Gastrocnemius medialis (tissue), 4 donors: Measurements from ENCODE around the gene HACD3. TPM values are rescaled to one million over a fixed set of nuclear protein-coding genes. Genes with fewer than 3 reads are reported as not detected.
"Not testable (repeated sequence)": the region's sequence is repeated elsewhere in the genome, so short reads cannot be mapped to it uniquely, and the experiment has no call there.

Experiments used
- ATAC-seq, 2 donors: fragments of 150-250 bp; one replicate each; pipeline ENCODE4 v1.9.1; 2016
- DNase-seq, 2 donors: peaks; one replicate each; pipeline ENCODE4 v3.0.0-alpha.2; 2019
- H3K27ac ChIP-seq, 4 donors: fragments of 200-600 bp; sonication (generic); 1 replicate in 1 of 4; 2 replicates in 3 of 4; pipeline ENCODE4 v1.5.1; 2016 to 2018; ENCODE audit warnings: mild to moderate bottlenecking in 2 of 4, moderate library complexity in 1 of 4
- H3K27me3 ChIP-seq, 3 donors: fragments of 200-600 bp; sonication (generic) in 2 of 3; 1 replicate in 1 of 3; 2 replicates in 2 of 3; pipeline versions ENCODE4 v1.5.1 to v1.6.0; 2016 to 2019; ENCODE audit warnings: mild to moderate bottlenecking in 1 of 3, moderate library complexity in 1 of 3
- H3K36me3 ChIP-seq, 2 donors: fragments of 200-600 bp; sonication (generic) in 1 of 2; one replicate each; pipeline ENCODE4 v1.5.1; 2017 to 2018
- H3K4me1 ChIP-seq, 2 donors: fragments of 200-600 bp; sonication (generic) in 1 of 2; one replicate each; pipeline ENCODE4 v1.5.1; 2016 to 2017; ENCODE audit warnings: mild to moderate bottlenecking in 2 of 2
- H3K4me3 ChIP-seq, 4 donors: fragments of 200-600 bp; sonication (generic) in 3 of 4; 1 replicate in 1 of 4; 2 replicates in 3 of 4; pipeline ENCODE4 v1.5.1; 2016 to 2019; ENCODE audit warnings: mild to moderate bottlenecking in 2 of 4
- H3K9me3 ChIP-seq, 3 donors: fragments of 200-600 bp; sonication (generic) in 2 of 3; 1 replicate in 1 of 3; 2 replicates in 2 of 3; pipeline ENCODE4 v1.5.1; 2016 to 2019
- CTCF ChIP-seq, 5 experiments: fragments of 450-650 bp in 3 of 5; fragments of 200-600 bp in 2 of 5; sonication (generic) in 2 of 5; IDR thresholded peaks in 4 of 5; conservative IDR thresholded peaks in 1 of 5; 1 replicate in 4 of 5; 2 replicates in 1 of 5; pipeline ENCODE4 v1.5.1; 2016 to 2019; ENCODE audit warnings: antibody characterized with exemption in 5 of 5, mild to moderate bottlenecking in 3 of 5, moderate library complexity in 3 of 5
- POLR2A ChIP-seq, 2 donors: fragments of 450-650 bp; IDR thresholded peaks; one replicate each; pipeline ENCODE4 v1.6.1; 2017; ENCODE audit warnings: antibody characterized with exemption in 2 of 2, mild to moderate bottlenecking in 2 of 2, moderate library complexity in 2 of 2
- in situ Hi-C, 4 donors: fragments of 200-750 bp; cut with MboI; loops; one replicate each; pipeline versions ENCODE4 v1.15.0 to v1.8.0; 2017; ENCODE audit warnings: low sequenced_read_pairs in 4 of 4
- intact Hi-C: fragments of 100-400 bp; cut with DNase I; formaldehyde crosslinking; loops from one replicate; pipeline ENCODE4 v1.15.1; 2023; ENCODE audit warnings: low total_unique reads
- total RNA-seq, 4 donors: library from RNA; depleted of rRNA; stranded (reverse); fragments of >200 nt; gene quantifications; one replicate each; pipeline versions ENCODE4 v1.1.0 to v1.2.3, GENCODE V29; 2016

The HACD3 gene
- total RNA-seq, 4 donors from 2014 or later = 4.5 to 9.5 (median 6.5) TPM

- Histone ChIP-seq H3K9me3 (no peaks in the 10 kb centered on the region), H3K4me1 (no peaks in the 10 kb centered on the region), H3K27me3 (no peaks in the 10 kb centered on the region), H3K36me3 (no peaks in the 10 kb centered on the region), H3K27ac (no peak overlapping the region), H3K4me3 (no peak overlapping the region)
- ATAC-seq (no peak), DNase-seq (no peak)
- in situ Hi-C loops (no loop called here), intact Hi-C loops (no loop called here)
- no peak for TF ChIP-seq POLR2A (IDR thresholded peaks at IDR 0.05)
- no peak for TF ChIP-seq CTCF (IDR thresholded peaks at IDR 0.05 in 4 of 5, conservative IDR thresholded peaks at IDR 0.05 in 1 of 5)
Observed at GRCh38 chr15:65540314-65540713, 10.1 kb downstream of the HACD3 start.

GRCh38 chr15:65541231-65541820 lies 11.1 kb downstream of the HACD3 start:
- Histone ChIP-seq H3K36me3 (no peaks in the 10 kb centered on the region), H3K4me3 (no peak overlapping the region), H3K27ac (no peak overlapping the region), H3K4me1 (no peaks in the 10 kb centered on the region), H3K9me3 (no peaks in the 10 kb centered on the region), H3K27me3 (no peaks in the 10 kb centered on the region)
- intact Hi-C loops (no loop called here), in situ Hi-C loops (no loop called here)
- no peak for DNase-seq
- TF ChIP-seq CTCF (IDR thresholded peaks at IDR 0.05 in 4 of 5, conservative IDR thresholded peaks at IDR 0.05 in 1 of 5) (no peak), POLR2A (IDR thresholded peaks at IDR 0.05) (no peak)
- ATAC-seq = no peak

GRCh38 chr15:65547841-65548240 lies 17.6 kb downstream of the HACD3 start:
- Histone ChIP-seq H3K4me1 (peaks cover 0 to 5% of the 10 kb centered on the region in 2 donors), H3K36me3 (no peaks in the 10 kb centered on the region), H3K27ac (no peak overlapping the region), H3K9me3 (no peaks in the 10 kb centered on the region), H3K27me3 (no peaks in the 10 kb centered on the region), H3K4me3 (no peak overlapping the region)
- no peak for TF ChIP-seq CTCF (IDR thresholded peaks at IDR 0.05 in 4 of 5, conservative IDR thresholded peaks at IDR 0.05 in 1 of 5)
- TF ChIP-seq POLR2A (IDR thresholded peaks at IDR 0.05) = no peak
- intact Hi-C loops = no loop called here
- ATAC-seq = no peak
- no peak for DNase-seq
- in situ Hi-C loops = no loop called here

GRCh38 chr15:65549288-65549687 lies 19.0 kb downstream of the HACD3 start:
- H3K9me3 ChIP-seq, H3K36me3 ChIP-seq, intact Hi-C loops, H3K27me3 ChIP-seq, in situ Hi-C loops, H3K4me3 ChIP-seq, H3K4me1 ChIP-seq, H3K27ac ChIP-seq, DNase-seq, ATAC-seq: not testable (repeated sequence)

GRCh38 chr15:65550681-65551098 lies 20.4 kb downstream of the HACD3 start:
- peaks cover 2 to 17% of the 10 kb centered on the region in 2 donors for H3K36me3 ChIP-seq

More at GRCh38 chr15:65550681-65551098, 20.4 kb downstream of the HACD3 start:
- intact Hi-C loops (no loop called here), in situ Hi-C loops (no loop called here)
- H3K4me1 ChIP-seq = peaks cover 0 to 5% of the 10 kb centered on the region in 2 donors
- no peak overlapping the region for H3K4me3 ChIP-seq
- ATAC-seq = no peak
- no peak overlapping the region for H3K27ac ChIP-seq
- no peaks in the 10 kb centered on the region for H3K9me3 ChIP-seq
- TF ChIP-seq POLR2A (IDR thresholded peaks at IDR 0.05) (no peak), CTCF (IDR thresholded peaks at IDR 0.05 in 4 of 5, conservative IDR thresholded peaks at IDR 0.05 in 1 of 5) (no peak)
- DNase-seq = no peak
- H3K27me3 ChIP-seq = no peaks in the 10 kb centered on the region
